ENCODE measurements around the gene PRR15.

GRCh38 chr7:29557954-29558353 lies 5.7 kb upstream of the PRR15 start:
- TF ChIP-seq CTCF (conservative IDR thresholded peaks at IDR 0.05), result no peak
- TF ChIP-seq ZFX (IDR thresholded peaks at IDR 0.05), result no peak
